LNCAP (cell line): Measurements from ENCODE around the gene C8A.

Experiments
- CTCF ChIP-seq: fragments of 450-650 bp; IDR thresholded peaks from 2 replicates; pipeline ENCODE4 v1.5.1; 2017; ENCODE audit warnings: mild to moderate bottlenecking

The C8A gene

GRCh38 chr1:56916630-56917029 is 62.0 kb downstream of the C8A start:
- TF ChIP-seq CTCF: no peak

GRCh38 chr1:56917356-56917755 is 62.8 kb downstream of the C8A start:
- no peak for TF ChIP-seq CTCF

DNA sequence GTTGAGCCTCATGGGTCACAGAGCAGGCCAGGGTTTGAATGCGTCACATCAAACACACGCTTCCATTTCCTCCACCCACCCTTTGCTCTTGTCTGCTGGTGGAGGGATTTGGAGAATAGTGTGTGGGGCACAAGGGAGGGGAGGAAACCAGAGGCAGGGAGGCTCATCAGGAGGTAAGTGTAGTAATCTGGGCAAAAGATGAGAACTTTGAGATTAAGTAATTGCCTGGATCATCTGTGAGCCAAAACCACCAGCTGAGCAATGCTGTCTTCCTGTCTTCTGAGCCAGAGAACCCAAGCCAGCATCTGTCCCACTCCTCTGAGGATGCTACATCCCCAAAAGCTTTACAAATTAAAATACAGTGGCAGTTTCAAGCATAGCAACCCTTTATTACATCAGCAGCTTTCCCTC is 66.0 kb downstream of the C8A start:
- TF ChIP-seq CTCF: no peak

- TF ChIP-seq CTCF: no peak
These were observed 66.9 kb downstream of the C8A start for GRCh38 chr1:56921479-56921878.

- TF ChIP-seq CTCF: no peak
These were observed 67.5 kb downstream of the C8A start for GRCh38 chr1:56922070-56922469.

GRCh38 chr1:56922507-56922906 is 67.9 kb downstream of the C8A start:
- no peak for TF ChIP-seq CTCF

GRCh38 chr1:56923201-56923600 is 68.6 kb downstream of the C8A start:
- TF ChIP-seq CTCF: no peak

DNA sequence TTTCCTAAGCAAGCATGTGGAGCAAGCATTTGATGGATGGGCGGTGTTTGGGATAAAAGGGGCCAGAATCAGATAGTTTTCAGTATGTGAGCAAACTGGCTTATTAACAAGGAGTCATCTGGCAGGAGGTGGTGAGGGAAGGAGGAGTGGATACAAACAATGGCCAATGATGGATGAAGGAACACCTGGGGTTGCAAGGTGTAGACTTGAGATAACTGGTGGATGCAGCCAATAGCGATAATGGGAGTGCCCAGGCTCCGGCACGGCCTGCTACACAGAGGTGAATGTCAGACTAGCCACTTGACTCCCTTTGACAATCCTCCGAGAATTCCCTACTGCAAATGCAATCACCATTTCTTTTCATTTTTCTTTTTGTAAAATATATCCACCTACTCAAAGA is 69.5 kb downstream of the C8A start:
- TF ChIP-seq CTCF: no peak
